Stimulated activated CD4-positive, alpha-beta T cell treated with anti-CD3 and anti-CD28 coated beads, Interleukin-1b, Interleukin-23, amount 100 ng/mL, for 48 hours (primary cell): Measurements from ENCODE around the gene PRTG.
"Not testable (repeated sequence)": the region's sequence is repeated elsewhere in the genome, so short reads cannot be mapped to it uniquely, and the experiment has no call there.

Source experiments
- DNase-seq: peaks from one replicate; pipeline ENCODE4 v3.0.0-alpha.2; 2020

PRTG gene

DNA sequence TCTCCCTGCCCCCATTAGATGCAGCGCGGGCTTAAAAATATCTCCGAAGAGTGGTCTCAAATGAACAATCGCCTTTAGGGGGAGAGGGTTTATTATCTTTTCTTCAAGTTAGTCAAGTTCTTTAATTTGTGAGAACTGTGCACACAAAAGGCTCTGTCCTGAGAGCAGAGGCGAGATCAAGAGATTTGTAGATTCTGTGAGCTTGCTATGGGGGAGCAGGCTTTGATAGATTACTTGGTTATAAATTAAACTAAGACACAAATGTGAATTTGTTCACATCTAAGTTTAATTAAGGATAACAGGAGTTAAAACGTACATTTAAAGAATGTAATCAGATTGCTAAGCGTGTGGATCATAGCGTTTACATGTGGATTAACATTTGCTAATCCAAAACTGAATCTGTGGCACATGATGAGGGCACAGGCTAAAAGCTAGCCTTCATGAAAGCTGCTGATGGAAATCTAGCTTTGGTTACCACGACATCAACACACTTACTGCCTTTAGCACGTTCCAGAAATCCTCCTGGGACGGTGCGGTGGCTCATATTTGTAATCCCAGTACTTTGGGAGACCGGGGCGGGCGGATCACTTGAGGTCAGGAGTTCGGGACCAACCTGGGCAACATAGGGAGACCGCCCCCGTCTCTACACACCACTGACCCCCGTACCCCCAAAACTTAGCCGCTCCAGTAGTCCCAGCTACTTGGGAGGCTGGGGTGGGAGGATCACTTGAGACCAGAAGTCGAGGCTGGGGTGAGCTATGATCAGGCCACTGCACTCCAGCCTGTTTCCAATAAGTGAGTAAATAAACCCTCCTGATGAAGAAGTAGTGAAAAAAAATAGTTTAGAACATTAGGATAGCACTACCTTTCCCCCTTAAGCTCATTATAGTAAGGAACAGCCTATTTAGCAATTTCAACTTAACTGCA, 1.0 kb upstream of the PRTG start:
- DNase-seq: no peak

DNA sequence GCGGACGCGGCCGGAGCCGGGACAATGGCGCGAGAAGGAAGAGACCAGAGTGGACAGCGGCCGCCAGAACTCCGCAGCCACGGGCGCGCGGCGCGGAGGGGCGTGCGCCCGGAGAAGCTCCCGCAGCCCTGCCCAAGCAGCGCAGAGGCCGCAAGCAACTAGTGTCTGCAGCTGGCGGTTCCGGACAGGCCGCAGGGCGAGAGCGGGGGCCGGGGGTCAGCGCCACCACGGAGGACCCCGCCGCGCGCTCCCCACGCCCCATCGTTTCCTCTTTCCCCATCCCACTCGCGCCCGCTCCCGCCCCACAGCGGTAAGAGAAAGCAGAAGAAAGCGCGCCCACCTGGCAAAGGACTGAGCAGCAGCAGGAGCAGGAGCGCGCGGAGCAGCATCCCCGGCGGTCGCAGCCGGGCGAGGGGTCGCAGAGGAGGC, 440 bp downstream of the PRTG start:
- DNase-seq: peak; percentile 3

DNA sequence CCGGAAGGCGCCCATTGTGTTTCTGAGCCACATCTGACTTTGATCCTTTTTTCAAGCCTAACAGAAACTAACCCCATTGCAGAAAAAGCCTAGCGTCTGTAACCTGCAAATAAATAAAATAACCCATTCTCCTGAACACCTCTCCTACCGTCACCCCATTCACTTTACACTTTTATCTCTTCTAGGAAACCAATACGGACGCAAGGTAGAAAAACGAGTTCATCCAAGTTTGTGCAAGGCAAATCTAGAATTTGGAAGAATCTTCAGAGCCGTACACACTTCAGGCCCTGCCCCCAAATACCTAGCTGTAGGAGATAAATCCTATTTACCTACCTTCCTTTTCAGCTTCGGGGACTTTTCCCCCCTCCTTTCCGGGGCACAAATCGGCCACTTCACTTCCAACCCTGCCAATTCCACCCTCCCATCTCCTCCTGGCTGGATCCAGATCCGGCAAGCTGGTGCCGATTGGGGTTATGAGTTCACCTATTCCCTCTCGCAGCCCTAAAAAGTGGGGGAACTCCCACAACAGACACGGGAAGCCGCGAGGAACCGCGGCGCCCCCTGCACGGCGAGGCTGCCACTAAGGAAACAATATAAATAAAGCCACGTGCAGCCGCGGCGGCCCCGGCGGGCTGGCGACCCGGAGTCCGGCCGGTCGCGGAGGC, 987 bp downstream of the PRTG start:
- DNase-seq: no peak

DNA sequence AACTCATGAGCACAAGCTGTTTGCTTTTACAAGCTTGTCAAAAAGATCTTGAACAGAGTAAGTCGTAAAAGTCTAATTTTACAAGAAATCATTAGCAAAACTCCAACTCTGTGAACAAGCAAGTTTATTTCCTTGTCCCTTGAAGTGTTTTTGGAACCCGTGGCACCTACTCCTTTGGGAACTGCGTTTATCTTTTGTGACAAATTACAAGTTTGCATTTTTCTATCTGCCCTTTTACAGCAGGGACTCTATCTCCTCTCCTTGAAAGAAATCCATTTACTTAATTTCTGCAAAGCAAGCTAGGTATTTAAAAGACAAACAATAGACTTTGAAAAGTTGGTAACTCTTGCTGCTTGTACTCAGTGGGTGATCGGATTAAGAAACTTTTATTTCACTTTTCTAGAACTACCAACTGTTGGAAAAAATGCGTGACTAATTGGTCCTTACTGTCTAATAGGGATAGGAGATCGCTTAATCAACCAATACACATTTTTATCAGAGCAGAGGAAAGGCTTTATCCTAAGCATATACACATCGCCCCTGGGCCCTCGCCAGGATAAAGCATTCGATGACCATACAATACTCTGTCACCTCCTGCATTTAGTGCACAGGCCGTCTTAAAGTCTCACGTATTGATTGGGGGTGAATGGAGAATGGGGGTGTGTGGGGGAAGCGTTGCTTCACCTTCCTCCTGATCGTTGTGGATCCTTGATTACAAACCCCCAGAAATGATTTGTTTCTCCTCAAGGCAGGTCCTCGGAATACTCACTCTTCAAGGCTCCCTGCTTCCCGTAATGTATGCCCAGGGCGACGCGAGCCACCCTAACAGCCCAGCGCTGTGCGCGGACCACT, 1.7 kb downstream of the PRTG start:
- DNase-seq: no peak

DNA sequence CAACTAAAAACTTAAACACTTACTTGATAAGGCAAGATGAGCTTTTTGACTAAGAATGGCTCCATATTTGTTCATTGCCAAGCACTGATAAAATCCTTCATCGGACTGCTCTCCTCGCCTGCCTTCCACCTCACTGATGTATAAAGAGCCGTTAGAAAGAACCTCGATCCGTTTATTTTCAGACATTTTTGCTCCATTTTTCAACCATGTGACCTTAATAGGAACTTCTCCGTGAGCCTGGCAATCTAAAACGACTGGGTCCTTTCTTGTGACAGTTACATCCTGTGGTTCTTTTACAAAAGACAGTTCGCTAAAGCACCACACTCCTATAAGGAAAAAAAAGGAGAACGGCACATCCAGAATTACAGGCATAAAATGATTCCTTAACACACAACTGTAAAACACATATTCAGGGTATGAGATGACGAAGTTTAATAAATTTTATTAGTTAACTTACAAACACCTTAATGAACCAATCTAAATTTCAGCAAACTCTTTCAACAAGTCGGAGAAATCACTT, 2.5 kb downstream of the PRTG start:
- no peak for DNase-seq

DNA sequence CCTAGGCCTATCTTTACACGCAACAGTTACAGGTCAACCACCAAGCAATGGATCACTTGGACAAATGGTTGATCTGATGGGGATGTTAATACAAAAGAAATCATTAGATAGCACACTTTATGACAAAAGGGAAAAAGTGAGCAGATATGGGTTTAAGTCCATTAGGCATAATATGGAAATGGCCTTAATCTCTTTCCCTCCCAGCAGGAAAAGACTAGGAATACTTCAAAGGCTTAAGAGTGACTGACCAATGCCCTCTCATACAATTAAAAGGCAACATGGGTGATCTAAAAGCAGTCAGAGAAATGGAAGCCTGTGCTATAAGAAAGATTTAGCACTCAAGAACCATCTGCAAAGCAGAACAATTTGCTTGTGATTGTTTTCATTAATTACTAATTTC, 3.3 kb downstream of the PRTG start:
- no peak for DNase-seq

DNA sequence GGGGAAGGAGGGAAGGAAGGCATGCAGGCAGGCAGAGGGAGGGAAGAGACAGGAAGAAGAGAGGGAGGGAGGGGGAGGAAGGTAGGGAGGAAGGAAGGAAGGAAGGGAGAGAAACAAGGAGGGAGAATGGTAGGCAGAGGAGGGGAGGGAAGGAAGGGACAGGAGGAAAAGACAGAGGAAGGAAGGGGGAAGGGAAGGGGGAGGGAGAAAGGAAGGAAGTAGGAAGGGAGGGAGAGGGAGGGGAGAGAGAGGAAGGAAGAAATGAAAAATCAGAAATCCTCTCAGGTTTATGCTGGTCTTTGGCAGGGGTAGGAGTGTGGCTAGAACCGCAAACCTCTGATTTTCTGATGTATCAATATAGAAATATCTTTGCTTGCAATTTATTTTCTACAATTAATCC, 4.2 kb downstream of the PRTG start:
- DNase-seq: no peak

DNA sequence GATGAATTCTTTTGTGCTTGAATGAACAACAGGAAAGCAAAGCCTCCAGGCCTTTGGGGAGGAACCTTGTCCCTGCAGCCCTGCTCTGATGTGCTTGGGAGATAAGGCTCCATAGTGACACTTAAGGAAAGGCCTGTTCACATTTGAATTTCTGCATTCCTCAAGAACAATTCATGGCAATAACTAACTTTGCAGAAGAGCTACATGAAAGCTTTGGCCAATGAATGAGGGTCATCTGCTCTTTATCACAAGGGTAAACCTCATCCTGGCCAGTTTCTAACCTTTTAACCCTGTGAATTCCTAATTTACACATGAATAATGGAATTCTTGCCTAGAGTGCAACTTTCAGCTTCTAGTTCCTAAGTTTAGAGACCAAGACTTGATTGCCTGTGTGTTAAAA, 5.6 kb downstream of the PRTG start:
- no peak for DNase-seq

DNA sequence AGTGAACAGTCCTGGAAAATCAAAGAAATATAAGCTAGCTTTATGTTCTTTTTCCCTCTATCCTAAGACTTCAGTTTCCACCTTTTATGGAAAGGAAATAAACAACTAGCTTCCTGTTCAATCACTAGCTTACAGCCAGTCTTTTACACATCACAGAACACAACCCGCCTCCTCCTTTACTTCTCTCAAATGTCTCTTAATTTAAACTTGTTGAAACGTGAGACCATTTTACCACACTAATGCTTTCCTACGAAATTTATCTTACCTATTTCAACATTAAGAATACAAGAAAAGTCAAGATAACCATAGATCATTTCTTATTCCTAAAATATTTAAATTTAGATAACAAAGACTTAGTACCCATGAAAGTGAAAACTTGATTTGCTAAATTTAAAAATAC, 6.2 kb downstream of the PRTG start:
- no peak for DNase-seq

DNA sequence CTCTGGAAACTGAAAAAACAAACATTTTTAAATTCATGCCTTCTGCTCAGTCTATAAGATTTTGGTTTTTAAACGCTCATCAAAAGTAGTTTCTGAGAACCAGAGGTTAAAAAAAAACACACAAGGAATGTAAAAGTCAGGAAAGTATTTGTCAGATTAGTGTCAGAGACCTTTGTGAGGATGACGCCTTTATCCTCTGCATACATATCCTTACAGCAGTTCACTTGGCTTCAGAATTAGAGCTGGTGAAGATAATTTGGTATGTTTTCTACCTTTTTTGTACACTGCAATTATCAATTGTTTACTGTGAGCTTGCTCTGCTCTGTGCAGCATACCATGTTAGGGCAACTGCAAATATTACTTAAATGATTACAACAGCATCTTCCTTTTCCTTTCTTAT, 8.3 kb downstream of the PRTG start:
- DNase-seq: no peak

DNA sequence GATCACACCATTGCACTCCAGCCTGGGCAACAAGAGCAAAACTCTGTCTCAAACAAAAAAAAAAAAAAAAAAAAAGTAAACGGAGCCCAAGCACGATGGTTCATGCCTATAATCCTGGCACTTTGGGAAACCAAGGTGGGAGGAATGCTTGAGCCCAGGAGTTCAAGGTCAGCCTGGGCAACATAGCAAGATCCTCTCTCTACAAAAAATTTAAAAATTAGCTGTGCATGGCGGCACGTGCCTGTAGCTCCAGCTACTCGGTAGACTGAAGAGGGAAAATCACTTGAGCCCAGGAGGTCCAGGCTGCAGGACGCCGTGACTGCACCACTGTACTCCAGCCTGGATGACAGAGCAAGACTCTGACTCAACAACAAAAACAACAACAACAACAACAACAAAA, 9.5 kb downstream of the PRTG start:
- not testable (repeated sequence) for DNase-seq

DNA sequence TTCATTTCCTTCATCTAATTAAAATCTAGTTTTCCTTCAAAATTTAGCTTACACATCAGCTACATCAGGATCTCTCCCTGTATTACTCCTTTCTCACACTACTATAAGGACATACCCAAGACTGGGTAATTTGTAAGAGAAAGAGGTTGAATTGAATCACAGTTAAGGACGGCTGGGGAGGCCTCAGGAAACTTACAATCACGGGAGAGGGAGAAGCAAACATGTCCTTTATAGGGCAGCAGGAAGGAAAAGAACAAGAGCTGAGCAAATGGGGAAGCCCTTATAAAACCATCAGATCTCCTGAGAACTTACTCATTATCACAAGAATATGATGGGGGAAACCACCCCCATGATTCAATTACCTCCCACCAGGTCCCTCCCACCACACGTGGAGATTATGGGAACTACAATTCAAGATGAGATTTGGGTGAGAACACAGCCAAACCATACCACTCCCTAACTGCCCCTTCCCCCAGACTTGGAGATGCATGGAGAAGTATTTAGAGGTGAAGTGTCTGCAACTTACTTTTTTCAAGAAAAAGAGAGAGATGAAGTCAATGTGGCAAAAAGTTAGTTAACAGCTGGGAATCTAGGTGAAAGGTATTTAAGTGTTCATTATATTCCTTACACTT, 21.3 kb downstream of the PRTG start:
- DNase-seq: no peak

DNA sequence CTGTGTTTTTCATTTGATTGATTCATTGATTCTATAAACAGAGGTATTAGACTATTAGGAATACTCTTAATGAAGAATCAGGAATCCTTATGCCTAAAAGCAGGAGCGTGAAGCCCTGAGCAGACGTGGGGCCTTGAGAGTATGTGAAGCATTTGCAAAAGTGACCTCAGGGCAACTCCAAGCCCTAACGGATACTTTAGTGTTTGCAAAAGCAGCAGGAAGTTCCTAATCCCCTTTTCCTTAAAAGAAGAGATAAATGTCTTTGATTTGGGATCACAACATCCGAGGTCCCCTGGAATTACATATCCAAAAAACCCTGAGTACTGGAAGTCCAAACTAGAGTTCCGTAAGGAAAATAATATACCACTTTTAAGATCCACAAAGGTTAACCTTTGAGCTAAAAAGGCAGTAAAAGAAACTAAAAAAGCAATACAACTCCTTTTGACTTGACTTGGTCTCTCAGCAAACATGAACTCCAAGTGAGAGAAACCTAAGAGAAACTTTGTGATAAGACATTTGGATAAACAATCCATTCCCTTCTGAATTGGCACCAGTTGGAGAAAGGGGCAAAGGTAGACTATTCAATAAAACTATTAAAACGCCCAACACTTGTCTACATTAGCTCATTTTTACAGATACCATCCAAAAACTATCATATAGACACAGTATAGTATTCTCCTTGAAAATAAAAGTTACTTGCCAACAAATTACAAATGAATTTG, 27.4 kb downstream of the PRTG start:
- no peak for DNase-seq

DNA sequence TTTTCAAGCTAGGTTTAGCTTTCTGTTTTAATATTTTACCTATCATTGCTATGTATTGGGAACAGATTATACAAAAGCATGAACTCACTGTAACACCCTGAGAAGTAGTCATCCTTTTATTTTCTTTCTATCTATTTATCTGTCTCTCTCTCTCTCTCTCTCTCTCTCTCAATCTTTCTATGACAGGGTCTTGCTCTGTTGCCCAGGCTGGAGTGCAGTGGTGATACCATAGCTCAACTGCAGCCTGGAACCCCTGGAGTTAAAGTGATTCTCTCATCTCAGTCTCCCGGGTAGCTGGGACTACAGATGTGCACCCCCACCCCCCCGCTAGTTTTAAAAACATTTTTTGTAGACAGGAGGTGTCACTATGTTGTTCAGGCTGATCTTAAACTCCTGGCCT, 28.9 kb downstream of the PRTG start:
- no peak for DNase-seq

DNA sequence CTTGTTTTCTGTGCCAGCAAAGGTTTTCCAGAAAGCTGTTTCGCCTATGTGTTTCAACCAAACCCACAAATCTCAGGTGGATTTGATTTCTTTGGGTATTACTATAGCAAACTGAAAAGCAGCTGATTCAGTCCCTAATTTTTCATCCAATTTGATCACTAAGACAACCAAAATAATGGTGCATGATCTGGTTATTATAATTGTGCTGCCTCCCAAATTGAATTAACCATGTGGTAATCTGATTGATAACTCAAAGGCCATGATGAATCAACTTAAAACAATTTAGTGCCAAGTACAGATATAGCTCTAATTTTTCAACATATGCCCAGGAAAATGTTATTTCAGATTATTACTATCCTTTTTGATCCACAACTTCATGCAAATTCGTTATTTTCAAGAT, 30.6 kb downstream of the PRTG start:
- no peak for DNase-seq

DNA sequence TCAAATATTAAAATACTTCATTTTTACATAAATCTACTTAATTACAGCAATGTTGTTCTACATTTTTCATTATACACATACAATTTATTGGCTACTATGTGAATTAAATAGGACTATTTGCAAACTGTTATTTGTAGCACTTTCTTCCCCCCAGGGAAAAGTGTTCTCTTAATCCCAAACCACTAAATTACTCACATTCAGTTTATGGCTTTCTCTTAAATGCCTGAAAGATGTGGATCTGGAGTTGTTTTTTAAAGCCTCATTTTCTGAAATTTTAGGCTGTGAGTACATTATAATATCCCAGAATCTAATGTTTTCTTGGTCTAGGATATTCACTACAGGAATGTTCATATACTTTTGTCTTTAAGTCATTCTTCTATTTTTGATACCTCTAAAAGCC, 32.7 kb downstream of the PRTG start:
- DNase-seq: no peak

DNA sequence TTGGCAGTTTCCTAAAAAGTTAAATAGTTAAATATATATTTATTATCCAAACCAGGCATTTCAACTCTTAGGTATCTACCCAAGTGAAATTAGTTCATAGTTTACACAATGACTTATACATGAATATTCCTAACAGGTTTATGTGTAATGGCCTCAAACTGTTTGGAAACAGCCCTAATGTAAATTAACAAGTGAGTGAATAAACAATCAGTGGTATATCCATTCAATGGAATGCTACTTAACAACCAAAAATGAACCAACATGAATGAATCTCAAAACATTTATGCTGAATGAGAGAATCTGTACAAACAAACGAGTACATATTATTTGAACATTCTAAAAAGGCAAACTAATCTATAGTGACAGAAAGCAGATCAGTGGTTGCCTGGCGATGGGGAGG, 33.5 kb downstream of the PRTG start:
- no peak for DNase-seq

DNA sequence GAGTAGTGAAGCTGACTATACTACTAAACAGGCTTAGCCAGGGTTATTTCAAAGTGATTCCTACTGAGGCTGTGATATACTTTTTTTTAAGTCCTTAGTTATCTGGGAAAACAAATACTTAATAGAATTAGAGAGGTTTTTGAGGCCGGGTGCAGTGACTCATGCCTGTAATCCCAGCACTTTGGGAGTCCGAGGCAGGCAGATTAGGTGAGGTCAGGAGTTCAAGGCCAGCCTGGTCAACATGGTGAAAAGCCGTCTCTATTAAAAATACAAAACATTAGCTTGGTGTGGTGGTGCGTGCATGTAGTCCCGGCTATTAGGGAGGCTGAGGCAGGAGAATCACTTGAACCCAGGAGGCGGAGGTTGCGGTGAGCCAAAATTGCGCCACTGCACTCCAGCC, 34.2 kb downstream of the PRTG start:
- no peak for DNase-seq

DNA sequence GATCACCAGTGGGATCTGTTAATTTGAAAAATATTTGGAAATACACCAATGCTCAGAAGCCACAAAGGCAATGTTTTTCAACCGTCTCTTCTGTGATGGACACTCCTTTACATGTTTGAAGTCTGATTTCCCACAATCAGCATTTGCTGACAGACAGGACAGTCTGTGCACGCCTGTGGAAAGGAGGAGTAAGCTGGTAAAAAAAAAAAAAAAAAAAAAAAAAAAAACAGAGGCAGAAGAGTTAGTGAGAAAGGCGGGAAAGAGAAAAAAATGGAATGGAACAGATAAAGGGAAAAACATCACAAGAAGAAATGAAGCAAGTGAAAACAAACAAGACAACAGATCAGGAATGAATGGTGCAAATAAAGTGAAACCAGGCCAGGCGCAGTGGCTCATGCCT, 35.0 kb downstream of the PRTG start:
- DNase-seq: no peak

DNA sequence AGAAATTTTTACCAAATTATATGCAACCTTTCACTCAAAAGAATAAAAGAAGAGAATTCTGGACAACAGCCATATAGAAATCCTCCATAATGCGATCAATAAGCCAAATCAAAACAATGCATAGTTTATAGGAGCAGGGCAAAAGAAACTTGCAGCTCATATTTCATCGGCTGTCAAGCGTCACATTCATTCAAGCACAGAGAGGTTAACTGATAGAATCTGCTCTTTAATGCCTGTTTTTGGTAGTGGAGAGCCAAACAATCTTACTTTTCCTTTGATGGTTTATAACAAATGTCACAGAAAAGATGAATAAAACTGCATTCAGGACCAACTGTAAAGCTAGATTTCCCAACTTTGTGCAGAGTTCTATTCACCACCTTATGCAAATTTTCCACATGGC, 35.4 kb downstream of the PRTG start:
- no peak for DNase-seq

DNA sequence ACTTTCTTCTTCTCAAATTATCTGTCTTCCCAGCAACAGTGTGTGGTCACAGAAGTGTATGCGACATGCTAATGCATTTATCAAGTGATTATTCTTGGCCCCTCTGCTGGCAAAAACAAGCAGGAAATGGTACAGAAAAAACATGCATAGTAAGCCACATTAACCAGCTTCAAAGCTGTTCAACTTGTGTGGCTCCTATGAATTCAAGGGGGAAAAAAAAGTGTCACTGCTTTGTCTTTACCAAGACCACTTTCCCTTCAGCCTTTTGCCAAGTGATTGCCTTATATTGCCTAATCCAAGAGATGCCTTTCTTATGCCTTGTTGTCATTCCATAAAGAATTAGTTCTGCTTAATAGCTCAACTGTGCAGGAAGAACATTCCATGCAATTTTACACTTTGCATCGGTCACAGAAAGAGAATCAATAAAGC, 39.1 kb downstream of the PRTG start:
- DNase-seq: no peak

DNA sequence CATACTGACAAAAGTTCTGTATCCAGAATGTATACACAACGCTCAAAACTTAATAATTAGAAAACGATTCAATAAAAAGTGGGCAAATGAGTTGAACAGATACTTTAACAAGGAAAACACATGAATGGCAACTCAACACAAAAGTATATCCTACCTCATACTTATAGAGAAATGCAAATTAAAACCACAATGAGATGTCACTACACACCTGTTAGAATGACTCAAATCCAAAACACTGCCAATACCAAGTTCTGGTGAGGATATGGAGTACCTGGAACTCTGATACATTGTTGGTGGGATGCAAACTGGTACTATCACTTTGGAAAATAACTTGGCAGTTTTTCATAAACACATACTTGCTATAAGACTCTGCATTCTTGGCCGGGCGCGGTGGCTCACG, 42.1 kb downstream of the PRTG start:
- DNase-seq: no peak
